GM20000 (cell line): ENCODE data around the gene KDM3A.

Source experiments
- DNase-seq: peaks from one replicate; pipeline ENCODE4 v3.0.0; 2012; ENCODE audit warnings: low spot score
- TF ChIP-seq, protein P1 (sequence below): IDR thresholded peaks from 2 replicates; pipeline ENCODE4 v1.5.1; 2012; ENCODE audit warnings: mild to moderate bottlenecking, control low read depth; ENCODE audit errors: extremely low read depth, missing control alignments

The KDM3A gene

DNA sequence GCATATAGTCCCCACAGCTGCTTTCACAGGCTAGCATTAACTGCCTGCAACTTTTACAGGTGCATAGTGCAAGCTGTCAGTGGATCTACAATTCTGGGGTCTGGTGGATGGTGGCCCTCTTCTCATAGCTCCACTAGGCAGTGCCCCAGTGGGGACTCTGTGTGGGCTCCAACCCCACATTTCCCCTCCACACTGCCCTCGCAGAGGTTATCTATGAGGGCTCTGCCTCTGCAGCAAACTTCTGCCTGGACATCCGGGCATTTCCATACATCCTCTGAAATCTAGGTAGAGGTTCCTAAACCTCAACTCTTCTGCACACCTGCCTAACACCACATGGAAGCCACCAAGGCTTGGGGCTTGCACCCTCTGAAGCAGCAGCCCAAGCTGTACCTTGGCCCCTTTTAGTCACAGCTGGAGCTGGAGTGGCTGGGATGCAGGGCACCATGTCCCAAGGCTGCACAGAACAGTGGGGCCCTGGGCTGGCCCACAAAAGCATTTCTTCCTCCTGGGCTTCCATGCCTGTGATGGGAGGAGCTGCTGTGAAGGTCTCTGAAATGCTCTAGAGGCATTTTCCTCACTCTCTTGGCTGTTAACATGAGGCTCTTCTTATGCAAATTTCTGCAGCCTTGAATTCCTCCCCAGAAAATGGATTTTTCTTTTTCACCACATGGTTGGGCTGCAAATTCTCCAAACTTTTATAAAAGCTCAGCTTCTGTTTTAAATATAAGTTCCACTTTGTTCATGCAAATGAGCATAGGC lies 59.3 kb downstream of the KDM3A start:
- DNase-seq: no peak
- TF ChIP-seq, protein P1, sequence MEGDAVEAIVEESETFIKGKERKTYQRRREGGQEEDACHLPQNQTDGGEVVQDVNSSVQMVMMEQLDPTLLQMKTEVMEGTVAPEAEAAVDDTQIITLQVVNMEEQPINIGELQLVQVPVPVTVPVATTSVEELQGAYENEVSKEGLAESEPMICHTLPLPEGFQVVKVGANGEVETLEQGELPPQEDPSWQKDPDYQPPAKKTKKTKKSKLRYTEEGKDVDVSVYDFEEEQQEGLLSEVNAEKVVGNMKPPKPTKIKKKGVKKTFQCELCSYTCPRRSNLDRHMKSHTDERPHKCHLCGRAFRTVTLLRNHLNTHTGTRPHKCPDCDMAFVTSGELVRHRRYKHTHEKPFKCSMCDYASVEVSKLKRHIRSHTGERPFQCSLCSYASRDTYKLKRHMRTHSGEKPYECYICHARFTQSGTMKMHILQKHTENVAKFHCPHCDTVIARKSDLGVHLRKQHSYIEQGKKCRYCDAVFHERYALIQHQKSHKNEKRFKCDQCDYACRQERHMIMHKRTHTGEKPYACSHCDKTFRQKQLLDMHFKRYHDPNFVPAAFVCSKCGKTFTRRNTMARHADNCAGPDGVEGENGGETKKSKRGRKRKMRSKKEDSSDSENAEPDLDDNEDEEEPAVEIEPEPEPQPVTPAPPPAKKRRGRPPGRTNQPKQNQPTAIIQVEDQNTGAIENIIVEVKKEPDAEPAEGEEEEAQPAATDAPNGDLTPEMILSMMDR: no peak

DNA sequence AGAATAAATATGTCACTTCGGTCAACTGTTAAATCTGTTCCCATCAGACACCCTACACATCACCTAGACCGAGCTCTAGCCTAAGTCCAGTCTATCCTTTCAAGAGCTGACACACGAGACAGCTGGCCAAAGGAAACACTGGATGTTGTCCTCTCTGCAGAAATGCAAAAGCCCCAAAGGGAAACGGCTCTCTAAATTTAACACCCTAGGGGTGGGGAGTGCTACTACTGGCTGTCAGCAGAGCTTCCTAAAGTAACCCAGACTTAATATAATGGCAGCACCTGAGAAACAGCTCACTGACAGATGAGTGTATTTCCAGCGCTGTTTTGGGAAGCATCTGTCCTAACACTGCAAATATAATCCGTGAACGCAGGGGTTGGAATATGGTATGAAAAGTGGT lies 66.4 kb downstream of the KDM3A start:
- no peak for DNase-seq

GRCh38 chr2:86510436-86510933 lies 69.3 kb downstream of the KDM3A start:
- DNase-seq: no peak
- TF ChIP-seq, protein P1: no peak

More for the DNA sequence above, 66.4 kb downstream of the KDM3A start:
- TF ChIP-seq, protein P1: no peak

DNA sequence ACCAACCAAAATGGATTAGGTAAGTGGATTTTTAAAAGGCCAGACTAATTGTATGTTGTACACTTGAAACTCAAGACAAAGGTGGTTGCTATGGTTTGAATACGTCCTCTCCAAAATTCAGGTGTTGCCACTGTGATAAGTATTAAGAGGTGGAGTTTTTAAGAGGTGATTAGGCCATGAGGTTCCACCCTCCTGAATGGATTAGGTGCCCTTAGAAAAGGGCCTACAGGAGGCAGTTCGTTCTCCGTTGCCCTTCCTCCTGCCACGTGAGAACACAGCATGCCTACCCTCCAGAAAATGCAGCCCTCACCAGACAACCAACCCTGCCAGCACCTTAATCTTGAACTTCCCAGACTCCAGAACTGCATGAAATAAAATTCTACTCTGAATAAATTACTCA lies 70.9 kb downstream of the KDM3A start:
- TF ChIP-seq, protein P1: no peak
- no peak for DNase-seq

- TF ChIP-seq, protein P1: no peak
- no peak for DNase-seq
Observed at GRCh38 chr2:86512892-86513291, 71.7 kb downstream of the KDM3A start.

DNA sequence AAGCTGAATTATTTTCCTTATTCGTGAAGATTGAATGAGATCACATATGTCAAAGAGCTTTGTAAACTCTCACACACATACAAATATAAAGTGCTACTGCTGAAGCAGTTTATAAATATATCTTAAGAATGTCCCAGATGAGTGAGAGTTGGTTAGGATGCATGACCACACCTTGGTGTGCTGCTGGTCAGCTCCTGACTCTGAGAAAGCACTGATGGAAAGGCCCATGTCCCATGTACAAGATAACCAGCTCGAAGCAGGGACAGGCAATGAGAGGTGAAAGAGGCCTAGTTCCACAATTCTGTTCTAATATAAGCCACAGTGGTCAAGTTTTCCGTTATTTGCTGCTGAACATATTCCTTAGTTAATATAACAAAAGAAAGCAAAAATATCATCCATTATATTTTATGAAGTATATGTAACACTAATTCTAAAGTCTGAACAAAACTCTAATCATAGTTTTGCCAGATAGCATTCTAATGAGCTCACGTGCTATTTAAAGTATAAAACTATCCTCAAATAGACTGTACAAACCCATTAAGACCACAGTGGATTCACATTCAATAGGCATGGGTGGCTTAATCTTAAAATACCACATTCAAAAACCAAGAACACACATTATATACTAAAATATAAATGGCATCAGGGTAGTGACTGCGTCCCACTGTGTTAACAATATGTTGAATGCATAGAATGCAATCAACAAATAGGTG lies 72.9 kb downstream of the KDM3A start:
- TF ChIP-seq, protein P1: no peak
- no peak for DNase-seq

- TF ChIP-seq, protein P1: no peak
- no peak for DNase-seq
Observed at GRCh38 chr2:86518481-86518880, 77.3 kb downstream of the KDM3A start.
